Activated CD8-positive, alpha-beta memory T cell treated with anti-CD3 and anti-CD28 coated beads, Interleukin-2, amount 50 U/mL, for 1 hour (primary cell): Measurements from ENCODE around the gene PHF1.
A peak's percentile ranks its signal among the peaks of the same experiment; 100 is the strongest.

Source experiments
- DNase-seq: peaks from one replicate; pipeline ENCODE4 v3.0.0-alpha.2; 2020; ENCODE audit errors: extremely low read depth

PHF1 gene

GRCh38 chr6:33417128-33417902, 6.5 kb downstream of the PHF1 start:
- DNase-seq: no peak

GRCh38 chr6:33417903-33418689, 7.3 kb downstream of the PHF1 start, which contains the start of gene CUTA:
TSS of gene CUTA (minus strand) at chr6:33418107. CDS start at chr6:33418000, 107 bp downstream.
- peak; percentile 99 for DNase-seq

- no peak for DNase-seq
These were observed 8.0 kb downstream of the PHF1 start for GRCh38 chr6:33418690-33419291.

- no peak for DNase-seq
These were observed 9.0 kb downstream of the PHF1 start, which contains the start of gene SYNGAP1 for GRCh38 chr6:33419580-33420490. TSS of gene SYNGAP1 (plus strand) at chr6:33420065. CDS start at chr6:33420265, 200 bp downstream.

- DNase-seq: no peak
These were observed 9.9 kb downstream of the PHF1 start for GRCh38 chr6:33420491-33421343.

- DNase-seq: no peak
These were observed 10.5 kb downstream of the PHF1 start for GRCh38 chr6:33421344-33421643.

- no peak for DNase-seq
These were observed 13.0 kb downstream of the PHF1 start for GRCh38 chr6:33423777-33424176.

GRCh38 chr6:33424855-33425667, 14.2 kb downstream of the PHF1 start:
- no peak for DNase-seq

- peak; percentile 70 for DNase-seq
These were observed 15.1 kb downstream of the PHF1 start for GRCh38 chr6:33425668-33426577.

GRCh38 chr6:33426590-33427511, 16.0 kb downstream of the PHF1 start:
- no peak for DNase-seq

GRCh38 chr6:33427585-33428223, 16.9 kb downstream of the PHF1 start:
- no peak for DNase-seq

GRCh38 chr6:33428224-33428965, 17.6 kb downstream of the PHF1 start:
- DNase-seq: no peak

- DNase-seq: no peak
These were observed 18.3 kb downstream of the PHF1 start for GRCh38 chr6:33428966-33429749.

- DNase-seq: no peak
These were observed 18.9 kb downstream of the PHF1 start for GRCh38 chr6:33429750-33430052.

GRCh38 chr6:33430334-33430733, 19.5 kb downstream of the PHF1 start:
- no peak for DNase-seq
